SK-N-SH (cell line): ENCODE data around the gene PJA2. TPM values are rescaled to one million over a fixed set of nuclear protein-coding genes. Genes with fewer than 3 reads are reported as not detected.

Experiments
- CTCF ChIA-PET: fragments of 300-600, 350-600 bp; formaldehyde crosslinking; extraction: SDS; loops from one replicate; lab custom pipeline; 2021; lab: Yijun Ruan, JAX
- POLR2A ChIA-PET: fragments of 350-600 bp; sonication (Branson Sonifier 250); formaldehyde crosslinking; extraction: SDS; loops from one replicate; lab custom pipeline; 2020; ENCODE audit warnings: antibody characterized with exemption, inconsistent platforms; lab: Yijun Ruan, JAX
- DNase-seq: peaks from one replicate; pipeline ENCODE4 v3.0.0; 2012
- H2AFZ ChIP-seq: fragments of 200-600 bp; sonication (generic); 2 replicates; pipeline ENCODE4 v1.8.1; 2016; ENCODE audit warnings: antibody characterized with exemption, mild to moderate bottlenecking, low read depth
- H3F3A ChIP-seq: fragments of 200-600 bp; sonication (generic); replicated peaks from 2 replicates; pipeline ENCODE3; 2016; ENCODE audit warnings: antibody characterized with exemption, mild to moderate bottlenecking; ENCODE audit not compliant: insufficient read depth
- H3K27ac ChIP-seq, 2 experiments: fragments of 200-500 bp in 1 of 2; fragments of 200-600 bp in 1 of 2; sonication (Bioruptor generic) in 1 of 2; sonication (generic), shearing (Covaris generic) in 1 of 2; 2 replicates each; pipeline versions ENCODE4 v1.5.1 to v1.6.1; 2014 to 2016; ENCODE audit warnings: low read depth in 2 of 2, inconsistent platforms in 1 of 2, low read length in 1 of 2, mild to moderate bottlenecking in 1 of 2, mixed read lengths in 1 of 2
- H3K27me3 ChIP-seq: fragments of 200-600 bp; sonication (generic), shearing (Covaris generic); 2 replicates; pipeline ENCODE4 v1.6.1; 2016; ENCODE audit warnings: mixed run types; ENCODE audit not compliant: insufficient read depth
- H3K36me3 ChIP-seq, 2 experiments: fragments of 200-500 bp in 1 of 2; fragments of 200-600 bp in 1 of 2; sonication (Bioruptor generic) in 1 of 2; sonication (generic) in 1 of 2; replicated peaks in 1 of 2; 2 replicates each; pipeline versions ENCODE3 to v1.5.1; 2014 to 2016; ENCODE audit warnings: low read length in 1 of 2, mild to moderate bottlenecking in 1 of 2; ENCODE audit not compliant: insufficient read depth in 2 of 2, control insufficient read depth in 1 of 2
- H3K4me1 ChIP-seq, 2 experiments: fragments of 200-500 bp in 1 of 2; fragments of 200-600 bp in 1 of 2; sonication (Bioruptor generic) in 1 of 2; sonication (generic), shearing (Covaris generic) in 1 of 2; 2 replicates each; pipeline versions ENCODE4 v1.5.1 to v1.6.1; 2014 to 2016; ENCODE audit warnings: low read depth in 1 of 2, low read length in 1 of 2, mixed run types in 1 of 2; ENCODE audit not compliant: insufficient read depth in 2 of 2, control insufficient read depth in 1 of 2
- H3K4me2 ChIP-seq: fragments of 200-600 bp; sonication (generic), shearing (Covaris generic); 2 replicates; pipeline ENCODE4 v1.6.1; 2017; ENCODE audit warnings: mixed run types
- H3K4me3 ChIP-seq, 2 experiments: fragments of 200-500 bp in 1 of 2; fragments of 200-600 bp in 1 of 2; sonication (Bioruptor generic) in 1 of 2; sonication (generic), shearing (Covaris generic) in 1 of 2; 2 replicates each; pipeline versions ENCODE4 v1.5.1 to v1.8.1; 2014 to 2016; ENCODE audit warnings: low read depth in 2 of 2, inconsistent platforms in 1 of 2, low read length in 1 of 2, mild to moderate bottlenecking in 1 of 2, mixed read lengths in 1 of 2, moderate library complexity in 1 of 2
- H3K79me2 ChIP-seq: fragments of 200-600 bp; sonication (generic); 2 replicates; pipeline ENCODE4 v1.8.1; 2017; ENCODE audit warnings: mild to moderate bottlenecking; ENCODE audit not compliant: insufficient read depth
- H3K9ac ChIP-seq: fragments of 200-600 bp; sonication (generic); 2 replicates; pipeline ENCODE4 v1.6.1; 2017; ENCODE audit warnings: mixed run types
- H3K9me2 ChIP-seq: fragments of 200-600 bp; sonication (generic); 2 replicates; pipeline ENCODE4 v1.6.1; 2017; ENCODE audit warnings: mixed run types
- H3K9me3 ChIP-seq: fragments of 200-600 bp; sonication (generic); 2 replicates; pipeline ENCODE4 v1.6.1; 2017; ENCODE audit warnings: mixed run types, mild to moderate bottlenecking, moderate library complexity
- H4K20me1 ChIP-seq: fragments of 200-600 bp; sonication (generic); 2 replicates; pipeline ENCODE4 v1.6.1; 2017; ENCODE audit warnings: mild to moderate bottlenecking, mixed run types; ENCODE audit not compliant: insufficient read depth
- CTCF ChIP-seq: fragments of 200-600 bp; sonication (generic); IDR thresholded peaks from 2 replicates; pipeline ENCODE4 v1.6.1; 2017; ENCODE audit warnings: antibody characterized with exemption, mild to moderate bottlenecking, moderate library complexity
- ELF1 ChIP-seq: IDR thresholded peaks from 2 replicates; pipeline ENCODE4 v1.4.0; 2012
- EP300 ChIP-seq, 2 experiments: IDR thresholded peaks; 2 replicates each; pipeline versions ENCODE4 v1.4.0 to v1.6.1; 2012; ENCODE audit warnings: borderline replicate concordance in 1 of 2, low read depth in 1 of 2, low read length in 1 of 2
- FOSL2 ChIP-seq: IDR thresholded peaks from 2 replicates; pipeline ENCODE4 v1.4.0; 2012; ENCODE audit warnings: low read depth, mild to moderate bottlenecking, moderate library complexity, borderline replicate concordance
- GABPA ChIP-seq: IDR thresholded peaks from 2 replicates; pipeline ENCODE4 v1.4.0; 2012; ENCODE audit warnings: low read depth, mild to moderate bottlenecking
- JUND ChIP-seq: IDR thresholded peaks from 2 replicates; pipeline ENCODE4 v1.4.0; 2012
- MEF2A ChIP-seq: IDR thresholded peaks from 2 replicates; pipeline ENCODE4 v1.4.0; 2012; ENCODE audit warnings: low read depth, borderline replicate concordance
- MXI1 ChIP-seq: IDR thresholded peaks from 2 replicates; pipeline ENCODE4 v1.6.1; 2012; ENCODE audit warnings: mild to moderate bottlenecking, low read depth, low read length, improper control_type of control experiment
- POLR2AphosphoS5 ChIP-seq: IDR thresholded peaks from 2 replicates; pipeline ENCODE4 v1.6.1; 2012; ENCODE audit warnings: low read depth, low read length
- RCOR1 ChIP-seq: fragments of 150-350 bp; IDR thresholded peaks from 2 replicates; pipeline ENCODE4 v1.6.1; 2017; ENCODE audit warnings: antibody characterized with exemption, low read length
- REST ChIP-seq: IDR thresholded peaks from 2 replicates; pipeline ENCODE4 v1.6.1; 2012; ENCODE audit warnings: mild to moderate bottlenecking, low read depth, low read length, moderate library complexity
- RFX5 ChIP-seq: IDR thresholded peaks from 2 replicates; pipeline ENCODE4 v1.6.1; 2012; ENCODE audit warnings: mild to moderate bottlenecking, improper control_type of control experiment, low read length
- RXRA ChIP-seq: IDR thresholded peaks from 2 replicates; pipeline ENCODE4 v1.4.0; 2012; ENCODE audit warnings: low read depth, mild to moderate bottlenecking, borderline replicate concordance
- SIN3A ChIP-seq: IDR thresholded peaks from 2 replicates; pipeline ENCODE4 v1.6.1; 2012; ENCODE audit warnings: low read depth, mild to moderate bottlenecking, low read length, moderate library complexity, borderline replicate concordance
- SMC3 ChIP-seq: IDR thresholded peaks from 2 replicates; pipeline ENCODE4 v1.6.1; 2012; ENCODE audit warnings: low read depth, low read length, improper control_type of control experiment
- TAF1 ChIP-seq: IDR thresholded peaks from 2 replicates; pipeline ENCODE4 v1.6.1; 2012; ENCODE audit warnings: low read depth, mild to moderate bottlenecking, low read length, moderate library complexity, borderline replicate concordance
- TCF12 ChIP-seq: IDR thresholded peaks from 2 replicates; pipeline ENCODE4 v1.4.0; 2012
- USF2 ChIP-seq: fragments of 150-350 bp; IDR thresholded peaks from 2 replicates; pipeline ENCODE4 v1.6.1; 2017; ENCODE audit warnings: antibody characterized with exemption, low read length, low read depth, borderline replicate concordance
- ZBTB33 ChIP-seq: IDR thresholded peaks from 2 replicates; pipeline ENCODE4 v1.4.0; 2012; ENCODE audit warnings: low read depth, borderline replicate concordance
- WGBS: methylation state at CpG from one replicate; pipeline ENCODE4 v1.1.6; 2017; ENCODE audit warnings: low lambda C conversion rate; 5-methylcytosine and 5-hydroxymethylcytosine counted together
- polyA plus RNA-seq, 3 experiments: library from polyadenylated mRNA; depleted of rRNA; stranded (reverse); fragments of >200 nt; gene quantifications; 2 replicates each; pipeline ENCODE4 v1.2.3, GENCODE V29; 2012
- TF ChIP-seq, protein P1 (sequence below): fragments of 150-350 bp; IDR thresholded peaks from 2 replicates; pipeline ENCODE4 v1.6.1; 2016; ENCODE audit warnings: mild to moderate bottlenecking, low read depth, low read length
- TF ChIP-seq, protein P2 (sequence below): IDR thresholded peaks from 2 replicates; pipeline ENCODE4 v1.4.0; 2012; ENCODE audit warnings: low read depth, borderline replicate concordance

Gene PJA2
- polyA plus RNA-seq, 1 of the 3 experiments (the other 2 are of a cell fraction) = 30.7 TPM

DNA sequence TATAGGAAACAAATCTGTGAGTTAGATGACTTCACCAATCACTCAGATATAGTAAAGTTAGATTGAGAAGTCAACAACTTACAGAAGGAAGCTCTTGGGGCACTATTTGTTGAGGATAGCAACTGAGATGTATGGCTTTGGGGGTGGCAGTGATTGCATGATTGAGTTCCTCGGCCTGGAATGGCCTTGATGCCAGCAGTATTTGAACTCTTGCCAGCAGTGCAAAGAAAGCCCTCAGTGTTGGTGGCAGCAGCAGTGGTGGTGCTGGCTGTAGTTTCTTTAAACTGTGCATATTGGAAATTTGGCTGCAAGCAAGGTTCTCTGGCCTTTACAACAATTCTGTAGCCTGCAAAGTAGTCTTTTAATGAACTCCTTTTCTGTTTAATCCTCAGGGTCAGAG, 41.4 kb upstream of the PJA2 start (continued):
- TF ChIP-seq RXRA = no peak
- no peak for TF ChIP-seq GABPA
- no peak for TF ChIP-seq SIN3A
- TF ChIP-seq, protein P1, sequence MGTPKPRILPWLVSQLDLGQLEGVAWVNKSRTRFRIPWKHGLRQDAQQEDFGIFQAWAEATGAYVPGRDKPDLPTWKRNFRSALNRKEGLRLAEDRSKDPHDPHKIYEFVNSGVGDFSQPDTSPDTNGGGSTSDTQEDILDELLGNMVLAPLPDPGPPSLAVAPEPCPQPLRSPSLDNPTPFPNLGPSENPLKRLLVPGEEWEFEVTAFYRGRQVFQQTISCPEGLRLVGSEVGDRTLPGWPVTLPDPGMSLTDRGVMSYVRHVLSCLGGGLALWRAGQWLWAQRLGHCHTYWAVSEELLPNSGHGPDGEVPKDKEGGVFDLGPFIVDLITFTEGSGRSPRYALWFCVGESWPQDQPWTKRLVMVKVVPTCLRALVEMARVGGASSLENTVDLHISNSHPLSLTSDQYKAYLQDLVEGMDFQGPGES = no peak
- no peak for TF ChIP-seq USF2
- no peak for TF ChIP-seq MXI1
- no peak for TF ChIP-seq MEF2A
- no peak for TF ChIP-seq SMC3

DNA sequence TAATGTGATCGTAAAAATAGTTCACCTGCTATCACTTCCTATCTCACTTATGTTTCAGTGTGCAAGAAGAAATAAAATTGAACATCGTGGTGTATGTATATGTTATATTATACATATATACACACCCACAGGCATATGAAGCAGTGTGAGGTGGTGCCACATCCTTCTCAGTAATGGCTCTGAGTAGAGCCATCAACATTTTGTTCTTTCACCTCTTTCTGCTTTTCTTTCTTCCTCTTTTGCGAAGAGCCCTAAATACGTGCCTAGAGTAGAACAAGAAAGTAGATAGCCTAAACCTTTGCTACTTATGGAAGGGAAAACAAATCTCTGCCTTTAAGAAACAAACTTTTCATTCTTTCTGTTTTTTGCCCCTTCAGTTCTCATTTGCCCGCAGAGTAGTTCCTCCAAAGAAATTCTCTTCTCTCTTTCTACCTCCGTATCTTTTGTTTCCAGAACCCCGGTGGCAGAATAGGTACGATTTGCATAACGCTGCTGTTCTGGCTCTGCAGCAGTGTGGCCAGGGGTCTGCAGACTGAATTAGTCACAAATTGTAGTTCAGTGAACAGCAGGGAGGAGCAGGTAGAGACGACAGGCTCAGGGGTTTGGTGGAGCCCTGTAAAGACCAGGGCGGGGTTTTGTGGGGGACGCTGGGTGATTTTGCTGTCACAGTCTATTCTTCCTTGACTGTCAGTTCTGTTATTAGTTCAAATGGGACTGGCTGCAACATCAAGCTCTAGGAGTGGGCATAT, 40.5 kb upstream of the PJA2 start:
- Histone ChIP-seq H4K20me1 (no peaks in the 10 kb centered on the region), H3K27me3 (no peaks in the 10 kb centered on the region), H3K9me3 (no peaks in the 10 kb centered on the region), H3K9ac (no peak overlapping the region), H3F3A (peaks cover 11% of the 10 kb centered on the region), H3K79me2 (no peaks in the 10 kb centered on the region), H3K4me1 (peaks cover 0 to 26% of the 10 kb centered on the region in 2 experiments; a peak in 2 of 4 replicates), H3K4me2 (no peak overlapping the region), H2AFZ (no peak overlapping the region; the same call in 1 of the 2 replicates), H3K9me2 (no peaks in the 10 kb centered on the region), H3K36me3 (no peaks in the 10 kb centered on the region), H3K27ac (no peak overlapping the region), H3K4me3 (no peak overlapping the region)
- 87% methylated on average over 12 of the region's 12 CpGs for WGBS
- DNase-seq = no peak
- ChIA-PET CTCF (no interaction called here), POLR2A (no interaction called here)
- TF ChIP-seq JUND (no peak), RFX5 (no peak), REST (no peak), TAF1 (no peak), CTCF (no peak), GABPA (no peak), EP300 (IDR thresholded peaks at IDR 0.05; ENCODE audit: borderline replicate concordance in 1 of 2, low read depth in 1 of 2, low read length in 1 of 2) (no peak), ZBTB33 (no peak), RCOR1 (no peak), POLR2AphosphoS5 (no peak), RXRA (no peak), SMC3 (no peak), FOSL2 (no peak), ELF1 (no peak), TCF12 (no peak)
- TF ChIP-seq, protein P2, sequence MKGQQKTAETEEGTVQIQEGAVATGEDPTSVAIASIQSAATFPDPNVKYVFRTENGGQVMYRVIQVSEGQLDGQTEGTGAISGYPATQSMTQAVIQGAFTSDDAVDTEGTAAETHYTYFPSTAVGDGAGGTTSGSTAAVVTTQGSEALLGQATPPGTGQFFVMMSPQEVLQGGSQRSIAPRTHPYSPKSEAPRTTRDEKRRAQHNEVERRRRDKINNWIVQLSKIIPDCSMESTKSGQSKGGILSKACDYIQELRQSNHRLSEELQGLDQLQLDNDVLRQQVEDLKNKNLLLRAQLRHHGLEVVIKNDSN = no peak
